Lung (tissue), 12 donors: ENCODE results near the gene ATG4B. TPM values are rescaled to one million over a fixed set of nuclear protein-coding genes. Genes with fewer than 3 reads are reported as not detected.

Source experiments
- ATAC-seq: fragments of 200-7000 bp; cut with Tn5 transposase; one replicate; pipeline ENCODE4 v1.9.1; 2020; ENCODE audit warnings: moderate number of reproducible peaks; ENCODE audit not compliant: insufficient read depth, low FRiP score
- DNase-seq, 3 donors: peaks; one replicate each; pipeline ENCODE4 v3.0.0-alpha.2; 2013 to 2017
- H3K27ac ChIP-seq, 2 donors: one replicate each; pipeline ENCODE4 v1.5.1; 2013; ENCODE audit warnings: mild to moderate bottlenecking in 2 of 2, moderate library complexity in 2 of 2, control low read depth in 1 of 2, inconsistent platforms in 1 of 2, low read depth in 1 of 2, low read length in 1 of 2
- H3K27me3 ChIP-seq, 3 donors: one replicate each; pipeline ENCODE4 v1.5.1; 2013; ENCODE audit warnings: low read length in 2 of 3; ENCODE audit not compliant: control insufficient read depth in 3 of 3, insufficient read depth in 3 of 3
- H3K36me3 ChIP-seq, 4 donors: one replicate each; pipeline ENCODE4 v1.5.1; 2013; ENCODE audit warnings: low read length in 4 of 4, mild to moderate bottlenecking in 1 of 4, moderate library complexity in 1 of 4; ENCODE audit not compliant: control insufficient read depth in 4 of 4, insufficient read depth in 4 of 4
- H3K4me1 ChIP-seq, 5 donors: one replicate each; pipeline ENCODE4 v1.5.1; 2013; ENCODE audit warnings: low read length in 5 of 5, mild to moderate bottlenecking in 2 of 5, moderate library complexity in 1 of 5; ENCODE audit not compliant: control insufficient read depth in 5 of 5, insufficient read depth in 5 of 5
- H3K4me3 ChIP-seq: one replicate; pipeline ENCODE4 v1.5.1; 2013; ENCODE audit warnings: mild to moderate bottlenecking, control low read depth, moderate library complexity
- H3K9ac ChIP-seq, 2 donors: one replicate each; pipeline ENCODE4 v1.5.1; 2013; ENCODE audit warnings: low read length in 2 of 2, control low read depth in 1 of 2; ENCODE audit not compliant: insufficient read depth in 1 of 2
- H3K9me3 ChIP-seq, 4 donors: one replicate each; pipeline ENCODE4 v1.5.1; 2013; ENCODE audit warnings: low read length in 3 of 4, mild to moderate bottlenecking in 1 of 4, moderate library complexity in 1 of 4; ENCODE audit not compliant: control insufficient read depth in 4 of 4, insufficient read depth in 3 of 4
- WGBS, 2 donors: extraction: QIAGEN DNeasy Blood & Tissue Kit; methylation state at CpG; one replicate each; pipeline ENCODE4 v1.1.7; 2013; 5-methylcytosine and 5-hydroxymethylcytosine counted together
- polyA plus RNA-seq, 2 donors: library from polyadenylated mRNA; stranded (reverse); fragments of 200-250 nt; gene quantifications; one replicate each; pipeline ENCODE4 v1.2.1, GENCODE V29; 2013
- total RNA-seq, 2 donors: library from RNA; depleted of rRNA in 1 of 2; stranded (reverse); fragments of >200 nt in 1 of 2; gene quantifications; one replicate each; pipeline ENCODE4 v1.2.1, GENCODE V29; 2014 to 2021
- TF ChIP-seq, protein P1 (sequence below): IDR thresholded peaks from 2 replicates; pipeline ENCODE4 v1.5.1; 2012; ENCODE audit warnings: mild to moderate bottlenecking; ENCODE audit errors: control extremely low read depth, extremely low read depth
- donor health status: control.
- donor health status: control.
- donor health status: Bipolar disorder and iron deficiency.
- donor health status: healthy.
- donor health status: DM: yes; HTN: yes; CAD: no.

The ATG4B gene
- total and polyA plus RNA-seq, 4 donors, result 45.1 to 74.9 (median 62.0) TPM

DNA sequence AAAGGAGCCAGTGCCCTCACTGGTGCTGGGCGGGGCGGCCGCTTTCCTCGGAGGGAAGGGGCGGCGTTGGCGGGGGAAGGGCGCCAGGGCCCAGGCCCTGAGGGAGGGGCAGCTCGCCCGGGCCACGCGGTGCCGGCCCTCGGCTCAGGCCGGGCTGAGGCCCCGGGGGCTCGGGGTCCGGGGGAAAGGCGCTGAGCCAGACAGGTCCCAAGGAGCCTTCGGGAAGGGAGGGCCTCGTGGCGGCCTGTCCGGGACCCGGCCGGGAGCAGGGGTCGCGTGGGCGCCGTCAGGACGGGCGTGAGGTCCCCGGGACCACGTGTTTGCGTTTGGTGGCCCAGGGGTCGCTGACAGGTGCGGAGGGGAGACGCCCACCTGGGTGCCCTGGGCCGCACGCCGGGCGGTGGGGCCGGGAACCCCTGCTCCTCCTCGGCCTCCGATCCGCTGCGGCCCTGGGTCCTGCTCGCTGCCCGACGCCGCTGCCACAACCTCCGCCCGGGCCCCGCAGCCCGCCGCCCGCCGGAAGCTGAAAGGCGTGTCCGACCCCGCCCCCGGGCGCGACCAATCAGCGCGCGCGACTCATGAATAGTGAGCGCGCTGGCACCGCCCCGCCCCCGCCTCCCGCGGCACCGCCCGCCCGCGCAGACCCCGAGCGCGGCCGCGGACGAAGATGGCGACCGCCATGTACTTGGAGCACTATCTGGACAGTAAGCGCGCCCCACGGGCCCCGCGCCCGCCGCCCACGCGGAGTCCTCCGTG lies 64.1 kb downstream of the ATG4B start, which contains the start of gene ING5:
ING5 (plus strand) TSS at position 641 of the 756 bp plus-strand sequence; CDS start at position 668, 27 bp downstream.
- Histone ChIP-seq H3K27ac (peak within 1 kb of the TSS; percentile 95 to 98), H3K9ac (peak within 1 kb of the TSS in 1 of 2 donors; percentile 9), H3K27me3 (no peaks in the 10 kb centered on the region), H3K9me3 (peaks cover 0 to 4% (median under 1%) of the 10 kb centered on the region in 4 donors), H3K36me3 (peaks cover 0 to 11% (median 9%) of the 10 kb centered on the region in 4 donors), H3K4me3 (peak within 1 kb of the TSS; percentile 66), H3K4me1 (peaks cover 0 to 10% (median 0%) of the 10 kb centered on the region in 5 donors)
- 0 to 1% methylated on average over 50 to 96 of the region's 96 CpGs for WGBS, 2 donors
- TF ChIP-seq, protein P1, sequence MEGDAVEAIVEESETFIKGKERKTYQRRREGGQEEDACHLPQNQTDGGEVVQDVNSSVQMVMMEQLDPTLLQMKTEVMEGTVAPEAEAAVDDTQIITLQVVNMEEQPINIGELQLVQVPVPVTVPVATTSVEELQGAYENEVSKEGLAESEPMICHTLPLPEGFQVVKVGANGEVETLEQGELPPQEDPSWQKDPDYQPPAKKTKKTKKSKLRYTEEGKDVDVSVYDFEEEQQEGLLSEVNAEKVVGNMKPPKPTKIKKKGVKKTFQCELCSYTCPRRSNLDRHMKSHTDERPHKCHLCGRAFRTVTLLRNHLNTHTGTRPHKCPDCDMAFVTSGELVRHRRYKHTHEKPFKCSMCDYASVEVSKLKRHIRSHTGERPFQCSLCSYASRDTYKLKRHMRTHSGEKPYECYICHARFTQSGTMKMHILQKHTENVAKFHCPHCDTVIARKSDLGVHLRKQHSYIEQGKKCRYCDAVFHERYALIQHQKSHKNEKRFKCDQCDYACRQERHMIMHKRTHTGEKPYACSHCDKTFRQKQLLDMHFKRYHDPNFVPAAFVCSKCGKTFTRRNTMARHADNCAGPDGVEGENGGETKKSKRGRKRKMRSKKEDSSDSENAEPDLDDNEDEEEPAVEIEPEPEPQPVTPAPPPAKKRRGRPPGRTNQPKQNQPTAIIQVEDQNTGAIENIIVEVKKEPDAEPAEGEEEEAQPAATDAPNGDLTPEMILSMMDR, result no peak
- ATAC-seq (peak; percentile 83), DNase-seq (peak; percentile 95 to 97 (median 96))

DNA sequence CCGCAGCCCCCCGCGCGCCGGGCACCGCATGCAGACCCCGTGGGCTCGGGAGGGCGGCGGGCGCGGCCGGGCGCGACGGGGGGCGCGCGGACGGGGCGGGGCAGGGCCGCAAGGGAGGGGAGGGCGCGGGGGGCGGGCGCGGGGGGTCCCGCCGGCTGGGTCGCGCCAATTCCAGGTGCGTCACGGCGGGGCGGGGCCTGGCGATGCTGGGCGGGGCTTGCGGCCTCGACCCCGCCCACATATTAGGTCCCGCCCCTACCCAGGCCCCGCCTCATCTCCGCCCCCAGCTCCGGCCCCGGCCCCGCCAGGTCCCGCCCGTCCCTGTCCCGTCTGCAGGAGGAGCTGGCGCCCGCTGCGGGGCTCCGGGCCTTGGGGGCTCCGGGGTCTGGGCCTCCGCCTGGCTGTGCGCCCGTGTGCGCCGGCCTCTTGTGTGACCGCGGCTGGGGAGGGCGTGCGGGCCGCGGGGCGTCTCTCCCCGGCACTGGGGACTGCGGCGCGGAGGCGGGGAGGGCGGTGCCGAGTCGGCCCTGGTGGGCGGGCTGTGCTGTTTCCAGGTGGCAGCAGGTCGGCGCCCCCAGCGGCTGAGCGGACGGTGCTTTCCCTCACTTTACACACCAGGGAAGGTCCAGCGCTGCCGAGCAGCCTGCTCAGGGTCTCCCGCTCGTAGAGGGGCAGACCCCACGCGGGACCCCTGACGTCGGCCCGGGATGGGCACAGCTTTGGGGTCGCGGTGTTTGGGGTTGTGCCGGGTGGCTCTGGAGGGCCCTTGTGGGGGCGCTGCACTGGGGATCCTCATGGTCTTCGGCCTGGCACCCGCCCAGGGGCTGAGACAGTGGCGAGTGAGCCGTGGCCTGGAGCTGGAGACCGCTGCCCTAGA lies 64.9 kb downstream of the ATG4B start:
- H3K9ac ChIP-seq, result peak overlapping the region in 1 of 2 donors; percentile 9
- H3K27ac ChIP-seq, result peak overlapping the region; percentile 92 to 98
- peaks cover 0 to 13% (median 11%) of the 10 kb centered on the region in 4 donors for H3K36me3 ChIP-seq
- DNase-seq (peak; percentile 88 to 91 (median 88)), ATAC-seq (peak; percentile 88)
- H3K4me3 ChIP-seq, result peak overlapping the region; percentile 59
- TF ChIP-seq, protein P1, result peak; percentile 5
- peaks cover 0 to 4% (median under 1%) of the 10 kb centered on the region in 4 donors for H3K9me3 ChIP-seq
- WGBS, 2 donors, result 1 to 3% methylated on average over 53 to 93 of the region's 98 CpGs
- no peaks in the 10 kb centered on the region for H3K27me3 ChIP-seq
- H3K4me1 ChIP-seq, result peaks cover 0 to 10% (median 0%) of the 10 kb centered on the region in 5 donors

DNA sequence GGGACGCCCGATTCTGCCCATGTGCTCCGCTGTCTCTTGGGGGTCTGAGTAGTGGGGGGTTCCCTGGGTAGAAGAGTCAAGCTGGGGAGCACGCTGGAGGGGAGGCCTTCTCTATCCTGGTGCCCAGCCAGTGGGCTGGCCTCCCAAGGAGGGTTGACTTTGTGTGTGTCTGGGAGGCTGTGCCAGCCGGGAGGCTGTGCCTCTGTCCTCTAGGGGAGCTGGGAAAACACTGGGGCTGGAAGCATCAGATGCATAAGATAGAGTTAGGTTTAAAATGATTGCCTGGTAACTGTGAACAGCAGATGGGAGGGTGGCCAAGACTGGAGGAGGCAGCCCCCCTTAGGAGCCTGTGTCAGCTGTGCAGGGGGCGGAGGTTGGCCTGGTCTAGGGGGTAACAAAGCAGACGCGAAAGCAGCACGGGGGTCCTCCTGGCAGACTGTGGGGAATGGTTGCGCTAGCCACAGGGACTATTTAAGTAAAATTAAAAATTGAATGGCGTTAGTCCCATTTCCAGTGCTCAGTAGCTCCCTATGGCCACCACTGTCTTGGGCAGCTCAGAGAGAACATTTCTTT lies 65.6 kb downstream of the ATG4B start:
- DNase-seq, result peak; percentile 32 to 45 (median 35)
- peaks cover 0 to 10% (median 0%) of the 10 kb centered on the region in 5 donors for H3K4me1 ChIP-seq
- H3K9ac ChIP-seq, result peak overlapping the region in 1 of 2 donors; percentile 9
- H3K9me3 ChIP-seq, result peaks cover 0 to 4% (median under 1%) of the 10 kb centered on the region in 4 donors
- peaks cover 0 to 18% (median 14%) of the 10 kb centered on the region in 4 donors for H3K36me3 ChIP-seq
- TF ChIP-seq, protein P1, result no peak
- ATAC-seq, result no peak
- H3K27ac ChIP-seq, result no peak overlapping the region
- WGBS, 2 donors, result 50% methylated on average over 11 of the region's 11 CpGs
- no peaks in the 10 kb centered on the region for H3K27me3 ChIP-seq
- peak overlapping the region; percentile 59 for H3K4me3 ChIP-seq
